Heart left ventricle (tissue), 13 donors: ENCODE measurements around the gene LACTBL1.

ENCODE experiments used
- CTCF ChIP-seq, 12 donors: fragments of 200-600 bp; sonication (generic) in 4 of 12; IDR thresholded peaks; one replicate each; pipeline versions ENCODE4 v1.5.0 to v1.8.0; 2018 to 2022; ENCODE audit warnings: antibody characterized with exemption in 12 of 12, mild to moderate bottlenecking in 5 of 12
- POLR2A ChIP-seq, 2 donors: fragments of 450-650 bp; IDR thresholded peaks; one replicate each; pipeline ENCODE4 v1.6.1; 2017; ENCODE audit warnings: antibody characterized with exemption in 2 of 2, mild to moderate bottlenecking in 2 of 2, moderate library complexity in 2 of 2
- donor health status: ischemic (EF 13 %, LVEDD 7.1; RV severe dilation, severe dysfunction).
- donor health status: DM: no; HTN: yes; CAD: no.
- donor health status: DM: no; HTN: no; CAD: no.
- donor health status: ischemic (EF 25% LVEDD 6.9; RV normal size, moderate dysfunction).
- donor health status: ischemic (EF 25% LVEDD 5.7; RV mildly dilated, moderate dysfunction).
- donor health status: ischemic (EF 35%, LVEDD 5.7; RV mildly dilated, moderate dysfunction).
- donor health status: nonischemic (EF 11% LVEDD 7.7; RV severe dilation, severe dysfunction).
- donor health status: DM: yes; HTN: yes; CAD: no.
- donor health status: PGD.
- donor health status: ischemic (EF 29% LVEDD 5.4; RV normal size, mild dysfunction).
- donor health status: nonischemic (EF 23%, LVEDD 6.1; RV moderate dilation, normal function).

GRCh38 chr1:22936681-22937080, 36.0 kb downstream of the LACTBL1 start:
- TF ChIP-seq CTCF (IDR thresholded peaks at IDR 0.05) (no peak), POLR2A (IDR thresholded peaks at IDR 0.05) (no peak)
